Right renal pelvis (tissue), 4 donors: ENCODE data around the gene MYEF2. TPM values are rescaled to one million over a fixed set of nuclear protein-coding genes. Genes with fewer than 3 reads are reported as not detected.

Experiments used
- DNase-seq, 4 donors: peaks; one replicate each; pipeline ENCODE4 v3.0.0-alpha.2; 2013; ENCODE audit warnings: low read depth in 4 of 4, low spot score in 3 of 4, missing footprints in 1 of 4
- polyA plus RNA-seq, 4 donors: library from polyadenylated mRNA; unstranded; fragments of 120-200 nt; gene quantifications; one replicate each; pipeline ENCODE4 v1.2.1, GENCODE V29; 2013; ENCODE audit not compliant: insufficient read length in 4 of 4

MYEF2 gene
- polyA plus RNA-seq, 4 donors: 83.5 to 103 (median 92.7) TPM

GRCh38 chr15:48147358-48147757, 30.7 kb downstream of the MYEF2 start:
- no peak for DNase-seq

GRCh38 chr15:48145923-48146322, 32.2 kb downstream of the MYEF2 start:
- DNase-seq: no peak

GRCh38 chr15:48144889-48145288, 33.2 kb downstream of the MYEF2 start:
- DNase-seq: peak in 1 of 4 donors; percentile 1

- DNase-seq: no peak
Measured at GRCh38 chr15:48143856-48144255, 34.2 kb downstream of the MYEF2 start.

- DNase-seq: no peak
Measured at GRCh38 chr15:48132874-48133273, 45.2 kb downstream of the MYEF2 start.

GRCh38 chr15:48131324-48131723, 46.8 kb downstream of the MYEF2 start:
- no peak for DNase-seq

- DNase-seq: no peak
Measured at GRCh38 chr15:48126667-48127355, 51.3 kb downstream of the MYEF2 start.

GRCh38 chr15:48121849-48122248, 56.2 kb downstream of the MYEF2 start:
- no peak for DNase-seq

- DNase-seq: no peak
Measured at GRCh38 chr15:48120745-48121144, 57.4 kb downstream of the MYEF2 start, which contains the start of gene SLC24A5. Gene SLC24A5, plus strand, starts transcription at chr15:48120990. Its CDS starts 55 bp downstream, at chr15:48121045.

- no peak for DNase-seq
Measured at GRCh38 chr15:48119277-48119676, 58.8 kb downstream of the MYEF2 start.

GRCh38 chr15:48112242-48112641, 65.9 kb downstream of the MYEF2 start:
- DNase-seq: no peak

- no peak for DNase-seq
Measured at GRCh38 chr15:48109856-48110531, 68.1 kb downstream of the MYEF2 start.

- DNase-seq: no peak
Measured at GRCh38 chr15:48109212-48109611, 68.9 kb downstream of the MYEF2 start.

- DNase-seq: no peak
Measured at GRCh38 chr15:48105936-48106335, 72.2 kb downstream of the MYEF2 start.

GRCh38 chr15:48103647-48104046, 74.4 kb downstream of the MYEF2 start:
- no peak for DNase-seq

GRCh38 chr15:48102167-48102566, 75.9 kb downstream of the MYEF2 start:
- DNase-seq: no peak

- no peak for DNase-seq
Measured at GRCh38 chr15:48101376-48101961, 76.6 kb downstream of the MYEF2 start.

- DNase-seq: no peak
Measured at GRCh38 chr15:48097264-48097663, 80.8 kb downstream of the MYEF2 start.

GRCh38 chr15:48096813-48097212, 81.3 kb downstream of the MYEF2 start:
- DNase-seq: no peak

GRCh38 chr15:48096355-48096786, 81.7 kb downstream of the MYEF2 start:
- DNase-seq: no peak

GRCh38 chr15:48091522-48091921, 86.6 kb downstream of the MYEF2 start:
- DNase-seq: no peak

- no peak for DNase-seq
Measured at GRCh38 chr15:48090666-48091065, 87.4 kb downstream of the MYEF2 start.
